HFFc6 (cell line): ENCODE measurements around the gene GALC. TPM values are rescaled to one million over a fixed set of nuclear protein-coding genes. Genes with fewer than 3 reads are reported as not detected.

Source experiments
- DNase-seq: peaks from one replicate; pipeline ENCODE4 v3.0.0-alpha.2; 2018
- H3K27ac Mint-ChIP-seq: 2 replicates; pipeline ENCODE4 v1.8.0; 2020; ENCODE audit warnings: mild to moderate bottlenecking, mixed read lengths
- H3K27me3 Mint-ChIP-seq: 2 replicates; pipeline ENCODE4 v1.8.0; 2021; ENCODE audit warnings: mild to moderate bottlenecking, moderate library complexity, mixed read lengths; ENCODE audit not compliant: insufficient read depth
- H3K36me3 Mint-ChIP-seq: 2 replicates; pipeline ENCODE4 v1.8.0; 2021; ENCODE audit warnings: low read depth, mixed read lengths
- H3K4me1 Mint-ChIP-seq: 2 replicates; pipeline ENCODE4 v1.8.0; 2020; ENCODE audit warnings: low read depth, mixed read lengths
- H3K4me3 Mint-ChIP-seq: 2 replicates; pipeline ENCODE4 v1.8.0; 2020; ENCODE audit warnings: mild to moderate bottlenecking, moderate library complexity, mixed read lengths
- H3K9me3 Mint-ChIP-seq: 2 replicates; pipeline ENCODE4 v1.8.0; 2020; ENCODE audit warnings: mild to moderate bottlenecking, mixed read lengths
- CTCF ChIP-seq: fragments of 200-600 bp; sonication (generic); IDR thresholded peaks from 2 replicates; pipeline ENCODE4 v1.5.0; 2021; ENCODE audit warnings: antibody characterized with exemption, mild to moderate bottlenecking
- total RNA-seq, 6 experiments: library from RNA; stranded (reverse); fragmentation: NEBNext Ultra II Directional; extraction: Animal tissue kit (Norgen Biotek cat#: 25700); gene quantifications; 2 replicates in 1 of 6; 3 replicates in 5 of 6; pipeline ENCODE4 v1.2.3, GENCODE V29; 2021

Gene GALC
- total RNA-seq, 6 experiments from 2014 or later, result 9.3 to 11.8 (median 10.8) TPM

DNA sequence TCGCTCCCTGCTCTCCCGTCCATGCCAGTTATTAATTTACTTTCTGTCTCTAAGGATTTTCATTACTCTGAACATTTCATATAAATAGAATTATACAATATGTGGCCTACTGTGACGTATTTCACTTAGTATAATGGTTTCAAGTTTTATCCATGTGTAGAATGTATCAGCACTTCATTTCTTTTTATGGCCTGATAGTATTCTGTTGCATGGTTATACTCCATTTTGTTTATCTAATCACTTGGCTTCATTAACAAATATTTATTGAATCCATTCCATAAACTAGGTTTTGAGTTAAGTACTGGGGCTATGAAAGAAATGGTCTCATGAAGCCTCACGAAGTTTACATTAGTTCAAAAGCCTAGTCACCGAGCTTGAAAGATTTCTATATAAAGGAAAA lies 19.5 kb upstream of the GALC start:
- peaks cover 4% of the 10 kb centered on the region for H3K27me3 Mint-ChIP-seq
- DNase-seq, result no peak
- H3K4me3 Mint-ChIP-seq, result no peak overlapping the region
- H3K27ac Mint-ChIP-seq, result no peak overlapping the region
- no peak for TF ChIP-seq CTCF
- peaks cover 8% of the 10 kb centered on the region; the same call in 1 of the 2 replicates for H3K4me1 Mint-ChIP-seq
- H3K36me3 Mint-ChIP-seq, result no peaks in the 10 kb centered on the region
- no peaks in the 10 kb centered on the region for H3K9me3 Mint-ChIP-seq

DNA sequence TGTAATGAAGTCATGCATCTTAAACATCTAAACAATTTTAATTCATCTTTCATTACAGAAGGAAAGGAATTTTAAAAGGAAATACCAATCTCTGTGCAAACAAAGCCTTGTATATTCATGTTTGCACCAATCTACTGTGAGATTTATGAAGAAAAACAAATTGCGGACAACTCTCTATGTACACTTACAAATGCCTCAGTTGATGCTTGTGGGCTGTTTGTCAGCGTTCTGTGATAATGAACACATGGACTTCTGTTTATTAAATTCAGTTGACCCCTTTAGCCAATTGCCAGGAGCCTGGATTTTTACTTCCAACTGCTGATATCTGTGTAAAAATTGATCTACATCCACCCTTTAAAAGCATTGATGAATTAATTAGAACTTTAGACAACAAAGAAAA lies 17.3 kb upstream of the GALC start:
- H3K27me3 Mint-ChIP-seq, result peaks cover 1% of the 10 kb centered on the region; the same call in 1 of the 2 replicates
- no peak overlapping the region for H3K4me3 Mint-ChIP-seq
- no peaks in the 10 kb centered on the region for H3K36me3 Mint-ChIP-seq
- H3K4me1 Mint-ChIP-seq, result peaks cover 8% of the 10 kb centered on the region; the same call in 1 of the 2 replicates
- H3K27ac Mint-ChIP-seq, result no peak overlapping the region
- no peak for DNase-seq
- TF ChIP-seq CTCF, result no peak
- H3K9me3 Mint-ChIP-seq, result no peaks in the 10 kb centered on the region

DNA sequence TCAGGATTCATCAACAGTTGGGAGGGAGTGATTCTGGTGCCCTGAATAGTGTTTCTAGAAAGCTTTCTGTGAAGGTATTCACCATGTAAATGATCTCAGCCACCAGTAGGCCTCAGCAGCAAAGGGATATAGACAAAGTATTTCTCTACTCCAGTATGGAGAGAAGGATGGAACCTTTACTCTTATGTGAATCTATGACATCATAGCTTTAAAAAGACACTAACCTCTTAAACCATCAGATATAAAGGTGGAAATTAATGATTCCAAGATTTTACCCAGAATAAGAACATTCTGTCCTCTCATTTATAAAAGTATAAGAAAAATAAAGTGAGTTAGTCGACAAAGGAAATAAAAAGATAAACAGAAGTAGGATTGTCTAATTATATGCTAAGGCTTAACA lies 16.5 kb upstream of the GALC start:
- no peak for DNase-seq
- Mint-ChIP-seq H3K4me3 (no peak overlapping the region), H3K36me3 (no peaks in the 10 kb centered on the region), H3K4me1 (peaks cover 8% of the 10 kb centered on the region; the same call in 1 of the 2 replicates), H3K27me3 (peaks cover 1% of the 10 kb centered on the region; the same call in 1 of the 2 replicates), H3K27ac (no peak overlapping the region), H3K9me3 (no peaks in the 10 kb centered on the region)
- TF ChIP-seq CTCF, result no peak

- no peak for DNase-seq
- Mint-ChIP-seq H3K27me3 (peaks cover 1% of the 10 kb centered on the region; the same call in 1 of the 2 replicates), H3K4me3 (no peak overlapping the region), H3K4me1 (peaks cover 8% of the 10 kb centered on the region; the same call in 1 of the 2 replicates), H3K36me3 (no peaks in the 10 kb centered on the region), H3K9me3 (no peaks in the 10 kb centered on the region), H3K27ac (no peak overlapping the region)
- TF ChIP-seq CTCF, result no peak
Measured at GRCh38 chr14:88008039-88008742, 15.2 kb upstream of the GALC start.

- Mint-ChIP-seq H3K27ac (no peak overlapping the region), H3K36me3 (no peaks in the 10 kb centered on the region), H3K4me1 (peaks cover 8% of the 10 kb centered on the region; the same call in 1 of the 2 replicates), H3K9me3 (no peaks in the 10 kb centered on the region), H3K27me3 (peaks cover 1% of the 10 kb centered on the region; the same call in 1 of the 2 replicates), H3K4me3 (no peak overlapping the region)
- TF ChIP-seq CTCF, result no peak
- DNase-seq, result no peak
Measured at GRCh38 chr14:88007608-88008007, 14.6 kb upstream of the GALC start.
